GM18520 (cell line): ENCODE results near the gene TSPAN33.
"Not testable (repeated sequence)": the region's sequence is repeated elsewhere in the genome, so short reads cannot be mapped to it uniquely, and the experiment has no call there.

ENCODE experiments used
- ATAC-seq: cut with Tn5 transposase; IDR thresholded peaks from one replicate; pipeline ENCODE4 v1.9.1; 2021; ENCODE audit not compliant: unreplicated experiment

Gene TSPAN33

GRCh38 chr7:129169686-129170440, 25.4 kb downstream of the TSPAN33 start:
- ATAC-seq: no peak

DNA sequence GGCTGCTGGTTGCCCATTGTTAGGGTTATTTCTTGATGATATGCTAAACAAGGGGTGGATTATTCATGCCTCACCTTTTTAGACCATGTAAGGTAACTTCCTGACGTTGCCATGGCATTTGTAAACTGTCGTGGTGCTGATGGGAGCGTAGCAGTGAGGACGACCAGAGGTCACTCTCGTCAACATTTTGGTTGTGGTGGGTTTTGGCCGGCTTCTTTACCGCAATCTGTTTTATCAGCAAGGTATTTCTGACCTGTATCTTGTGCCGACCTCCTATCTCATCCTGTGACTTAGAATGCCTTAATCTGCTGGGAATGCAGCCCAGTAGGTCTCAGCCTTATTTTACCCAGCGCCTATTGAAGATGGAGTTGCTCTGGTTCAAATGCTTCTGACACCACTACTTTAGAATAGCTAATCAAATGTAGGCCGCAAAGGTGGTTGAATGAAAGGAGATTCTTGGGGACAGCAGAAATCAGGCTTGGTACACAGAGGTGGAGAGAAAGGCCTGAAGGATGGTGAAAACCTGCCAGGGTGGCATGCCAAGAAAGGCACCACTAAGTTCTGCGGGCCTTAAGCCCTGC, 26.0 kb downstream of the TSPAN33 start:
- ATAC-seq: no peak

DNA sequence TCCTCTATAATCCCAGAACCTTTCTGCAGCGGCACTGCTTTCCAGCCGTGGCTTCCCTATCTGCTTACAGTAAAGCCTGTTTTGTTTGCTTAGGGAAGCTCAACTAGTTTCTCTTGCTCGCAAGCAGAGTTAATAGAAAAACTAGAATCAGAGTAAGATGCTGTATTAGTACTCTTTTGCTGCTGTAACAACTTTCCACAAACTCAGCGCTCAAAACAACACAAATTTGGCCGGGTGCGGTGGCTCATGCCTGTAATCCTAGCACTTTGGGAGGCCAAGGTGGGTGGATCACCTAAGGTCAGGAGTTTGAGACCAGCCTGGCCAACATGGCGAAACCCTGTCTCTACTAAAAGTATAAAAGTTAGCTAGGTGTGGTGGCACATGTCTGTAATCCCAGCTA, 29.4 kb downstream of the TSPAN33 start:
- not testable (repeated sequence) for ATAC-seq

GRCh38 chr7:129176916-129177710, 32.6 kb downstream of the TSPAN33 start:
- ATAC-seq: no peak

- ATAC-seq: no peak
Measured at GRCh38 chr7:129184981-129185670, 40.6 kb downstream of the TSPAN33 start.

DNA sequence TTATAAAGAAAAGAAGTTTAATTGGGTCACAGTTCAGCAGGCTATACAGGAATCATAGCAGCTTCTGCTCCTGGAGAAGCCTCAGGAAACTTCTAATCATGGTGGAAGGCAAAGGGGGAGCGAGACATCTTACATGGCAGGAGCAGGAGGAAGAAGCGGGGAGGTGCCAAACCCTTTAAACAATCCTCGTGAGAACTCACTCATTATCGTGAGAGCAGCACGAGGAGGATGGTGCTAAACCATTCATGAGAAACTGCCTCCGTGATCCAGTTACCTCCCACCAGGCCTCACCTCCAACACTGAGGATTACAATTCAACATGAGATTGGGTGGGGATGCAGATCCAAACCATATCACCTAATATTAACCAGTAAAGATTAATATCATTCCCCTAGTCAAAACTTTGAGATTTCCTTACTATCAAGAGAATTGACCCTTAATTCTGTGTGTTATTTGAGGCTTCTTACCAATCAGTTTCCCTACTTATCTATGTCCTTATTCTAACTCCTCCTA, 42.3 kb downstream of the TSPAN33 start:
- ATAC-seq: no peak

GRCh38 chr7:129187681-129188371, 43.3 kb downstream of the TSPAN33 start:
- ATAC-seq: no peak

GRCh38 chr7:129188372-129188891, 43.9 kb downstream of the TSPAN33 start, which contains the start of gene SMO:
TSS of gene SMO (plus strand) at chr7:129188633. CDS start at chr7:129189152, 519 bp downstream.
- ATAC-seq: no peak

DNA sequence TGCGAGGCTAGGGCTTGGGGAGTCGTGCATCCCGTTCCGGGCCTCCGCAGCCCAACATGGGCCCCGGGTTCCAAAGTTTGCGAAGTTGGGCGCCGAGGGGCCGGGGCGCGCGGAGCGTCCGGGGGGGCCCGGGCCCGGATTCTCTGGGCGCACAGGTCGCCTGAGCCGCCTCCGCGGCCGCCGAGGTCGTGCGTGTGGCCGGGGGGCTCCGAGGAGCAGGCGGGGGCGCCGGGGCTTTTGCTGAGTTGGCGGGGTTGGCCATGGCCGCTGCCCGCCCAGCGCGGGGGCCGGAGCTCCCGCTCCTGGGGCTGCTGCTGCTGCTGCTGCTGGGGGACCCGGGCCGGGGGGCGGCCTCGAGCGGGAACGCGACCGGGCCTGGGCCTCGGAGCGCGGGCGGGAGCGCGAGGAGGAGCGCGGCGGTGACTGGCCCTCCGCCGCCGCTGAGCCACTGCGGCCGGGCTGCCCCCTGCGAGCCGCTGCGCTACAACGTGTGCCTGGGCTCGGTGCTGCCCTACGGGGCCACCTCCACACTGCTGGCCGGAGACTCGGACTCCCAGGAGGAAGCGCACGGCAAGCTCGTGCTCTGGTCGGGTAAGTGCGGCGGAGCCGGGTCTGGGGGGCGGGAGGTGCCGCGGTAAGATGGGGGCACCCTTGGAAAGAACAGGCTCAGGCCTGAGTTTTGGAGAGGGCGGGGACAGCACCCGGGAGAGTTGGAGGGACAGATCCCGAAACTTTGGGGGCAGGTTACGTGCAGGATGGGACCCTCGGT, 44.6 kb downstream of the TSPAN33 start:
- no peak for ATAC-seq

GRCh38 chr7:129189661-129190310, 45.3 kb downstream of the TSPAN33 start:
- ATAC-seq: no peak

DNA sequence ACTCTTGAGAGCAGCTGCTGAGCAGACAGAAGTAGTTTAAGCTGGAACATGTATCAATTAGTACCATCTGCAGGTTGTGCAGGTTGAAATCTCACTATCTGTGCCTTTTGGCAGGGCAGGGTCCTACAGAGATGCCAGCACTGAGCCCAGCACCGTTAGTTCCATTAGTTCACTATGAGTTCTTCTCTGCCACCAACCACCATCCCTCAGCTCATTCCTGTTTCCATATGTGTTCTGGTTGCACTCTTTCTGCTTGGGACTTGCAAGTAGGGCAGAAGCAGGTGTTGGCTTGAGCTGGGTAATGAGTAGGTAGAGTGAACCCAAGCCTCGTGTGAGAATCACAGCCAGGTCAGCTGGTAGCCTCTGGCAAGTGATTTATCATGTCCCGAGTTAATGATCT, 46.8 kb downstream of the TSPAN33 start:
- ATAC-seq: no peak

DNA sequence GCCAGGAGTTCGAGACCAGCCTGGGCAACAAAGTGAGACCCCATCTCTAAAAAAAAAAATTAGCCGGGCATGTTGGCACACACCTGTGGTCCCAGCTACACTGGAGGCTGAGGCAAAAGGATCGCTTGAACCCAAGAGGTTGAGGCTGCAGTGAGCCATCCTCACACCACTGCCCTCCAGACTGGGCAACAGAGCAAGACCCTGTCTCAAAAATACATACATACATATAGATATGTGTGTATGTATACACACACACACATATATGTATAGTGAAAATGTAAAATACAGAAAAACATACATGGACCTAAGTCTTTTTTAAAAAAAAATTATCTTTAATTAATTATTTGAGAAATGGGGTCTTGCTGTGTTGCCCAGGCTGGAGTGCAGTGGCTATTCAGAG, 49.4 kb downstream of the TSPAN33 start:
- no peak for ATAC-seq

DNA sequence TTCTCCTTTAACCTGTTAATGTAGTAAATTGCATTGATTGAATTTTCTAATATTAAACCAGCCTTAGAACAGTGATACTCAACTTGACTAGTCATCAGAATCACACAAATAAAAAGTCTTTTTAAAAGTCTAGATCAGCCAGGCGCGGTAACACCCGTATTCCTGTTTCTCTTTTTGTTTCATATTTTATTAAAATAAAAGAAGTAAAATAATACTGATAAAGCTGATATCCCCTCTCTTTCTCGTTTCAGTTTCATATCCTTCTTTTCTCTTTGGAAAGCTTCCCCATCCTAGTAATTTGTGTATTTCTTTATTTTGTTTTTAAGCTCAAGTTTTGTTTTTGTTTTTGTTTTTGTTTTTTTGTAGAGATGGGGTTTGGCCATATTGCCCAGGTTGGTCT, 53.3 kb downstream of the TSPAN33 start:
- no peak for ATAC-seq

DNA sequence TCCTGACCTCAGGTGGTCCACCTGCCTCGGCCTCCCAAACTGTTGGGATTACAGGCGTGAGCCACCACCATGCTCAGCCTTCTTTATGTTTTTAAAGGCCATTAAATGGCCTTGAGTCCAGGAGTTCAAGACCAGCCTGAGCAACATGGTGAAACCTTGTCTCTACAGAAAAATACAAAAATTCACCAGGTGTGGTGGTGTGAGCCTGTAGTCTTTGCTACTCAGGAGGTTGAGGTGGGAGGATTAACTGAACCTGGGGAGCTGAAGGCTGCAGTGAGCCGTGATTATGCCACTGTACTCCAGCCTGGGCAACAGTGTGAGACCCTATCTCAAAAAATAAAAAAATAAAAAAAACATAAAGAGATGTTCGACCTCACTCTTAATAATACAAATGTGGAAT, 54.9 kb downstream of the TSPAN33 start:
- ATAC-seq: no peak

- no peak for ATAC-seq
Measured at GRCh38 chr7:129202058-129202777, 57.7 kb downstream of the TSPAN33 start.

DNA sequence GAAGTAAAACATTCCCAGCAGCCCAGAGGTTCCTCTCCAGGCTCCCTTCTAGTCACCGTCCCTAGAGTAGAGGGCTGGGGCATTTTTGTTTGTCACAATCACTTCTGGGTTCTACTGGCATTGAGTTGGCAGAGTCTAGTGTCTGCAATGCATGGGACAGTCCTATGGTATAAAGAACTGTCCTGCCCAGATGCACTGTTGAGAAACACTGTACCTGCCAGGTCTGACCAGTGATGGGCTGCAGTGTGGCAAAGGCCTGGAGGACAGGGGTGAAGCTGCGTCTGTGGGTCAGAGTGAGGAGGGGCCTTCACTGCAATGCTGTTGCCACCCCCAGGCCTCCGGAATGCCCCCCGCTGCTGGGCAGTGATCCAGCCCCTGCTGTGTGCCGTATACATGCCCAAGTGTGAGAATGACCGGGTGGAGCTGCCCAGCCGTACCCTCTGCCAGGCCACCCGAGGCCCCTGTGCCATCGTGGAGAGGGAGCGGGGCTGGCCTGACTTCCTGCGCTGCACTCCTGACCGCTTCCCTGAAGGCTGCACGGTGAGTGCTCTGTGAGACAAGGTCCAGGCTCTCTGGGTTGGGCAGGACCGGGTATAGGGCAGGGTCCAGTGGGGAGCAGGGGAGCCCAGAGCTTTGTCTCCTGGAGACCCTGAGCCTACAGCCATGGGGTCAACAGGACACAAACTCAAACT, 58.7 kb downstream of the TSPAN33 start:
- ATAC-seq: no peak

DNA sequence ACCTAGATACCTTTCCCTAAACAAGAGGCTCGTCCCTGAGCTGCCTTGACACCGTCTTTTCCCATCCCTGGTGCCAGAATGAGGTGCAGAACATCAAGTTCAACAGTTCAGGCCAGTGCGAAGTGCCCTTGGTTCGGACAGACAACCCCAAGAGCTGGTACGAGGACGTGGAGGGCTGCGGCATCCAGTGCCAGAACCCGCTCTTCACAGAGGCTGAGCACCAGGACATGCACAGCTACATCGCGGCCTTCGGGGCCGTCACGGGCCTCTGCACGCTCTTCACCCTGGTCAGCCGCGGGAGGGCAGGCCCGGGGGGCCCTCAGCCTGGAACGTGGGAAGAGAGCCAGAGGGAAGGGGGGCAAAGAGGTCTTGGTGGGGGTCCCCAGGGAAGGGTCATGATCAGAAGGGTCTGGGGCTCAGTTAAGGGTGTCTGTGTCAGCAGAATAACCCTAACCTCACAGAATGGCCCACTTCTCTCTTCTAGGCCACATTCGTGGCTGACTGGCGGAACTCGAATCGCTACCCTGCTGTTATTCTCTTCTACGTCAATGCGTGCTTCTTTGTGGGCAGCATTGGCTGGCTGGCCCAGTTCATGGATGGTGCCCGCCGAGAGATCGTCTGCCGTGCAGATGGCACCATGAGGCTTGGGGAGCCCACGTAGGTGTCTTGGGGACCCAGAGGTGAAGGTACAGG, 60.8 kb downstream of the TSPAN33 start:
- ATAC-seq: no peak
